Panc1 (cell line): ENCODE measurements around the gene IPO4. TPM values are rescaled to one million over a fixed set of nuclear protein-coding genes. Genes with fewer than 3 reads are reported as not detected.

ENCODE experiments used
- ATAC-seq: fragments of 200-7000 bp; cut with Tn5 transposase; 2 replicates; pipeline ENCODE4 v1.9.1; 2020; ENCODE audit warnings: mild to moderate bottlenecking, moderate library complexity
- BruUV-seq: library from RNA; stranded (reverse); fragments of 400-500 nt; replicated peaks from 2 replicates; lab custom pipeline; 2021; lab: Mats Ljungman, UMichigan
- CTCF ChIA-PET: fragments of 300-600 bp; sonication (Branson Sonifier 250); formaldehyde crosslinking; loops from one replicate; lab custom pipeline; 2022; ENCODE audit warnings: antibody characterized with exemption; lab: Charles Lee
- POLR2A ChIA-PET: fragments of 300-600 bp; sonication (Branson Sonifier 250); formaldehyde crosslinking; loops from one replicate; lab custom pipeline; 2022; ENCODE audit warnings: antibody characterized with exemption; lab: Charles Lee
- DNase-seq: peaks from one replicate; pipeline ENCODE4 v3.0.0-alpha.2; 2010; ENCODE audit warnings: low read depth, low spot score
- H3K27ac ChIP-seq: 2 replicates; pipeline ENCODE4 v1.5.1; 2011; ENCODE audit warnings: mild to moderate bottlenecking, low read length, inconsistent platforms
- H3K27me3 ChIP-seq: fragments of 200-500 bp; sonication (Bioruptor generic); 2 replicates; pipeline ENCODE4 v1.6.0; 2014; ENCODE audit warnings: low read length, inconsistent platforms; ENCODE audit not compliant: control insufficient read depth, insufficient read depth
- H3K36me3 ChIP-seq: fragments of 200-500 bp; sonication (Bioruptor generic); 2 replicates; pipeline ENCODE4 v1.5.1; 2014; ENCODE audit warnings: inconsistent platforms, mild to moderate bottlenecking, low read length, moderate library complexity; ENCODE audit not compliant: control insufficient read depth, insufficient read depth
- H3K4me1 ChIP-seq: 2 replicates; pipeline ENCODE4 v1.5.1; 2011; ENCODE audit warnings: inconsistent platforms, mild to moderate bottlenecking, low read length, moderate library complexity; ENCODE audit not compliant: control insufficient read depth, insufficient read depth
- H3K4me3 ChIP-seq, 2 experiments: 2 replicates each; pipeline ENCODE4 v1.5.1; 2011 to 2012; ENCODE audit warnings: low read depth in 2 of 2, low read length in 2 of 2, mild to moderate bottlenecking in 2 of 2, inconsistent platforms in 1 of 2, moderate library complexity in 1 of 2
- H3K9me3 ChIP-seq: fragments of 200-500 bp; sonication (Bioruptor generic); 2 replicates; pipeline ENCODE4 v1.5.1; 2014; ENCODE audit warnings: low read depth, mild to moderate bottlenecking, inconsistent platforms, low read length, moderate library complexity; ENCODE audit not compliant: control insufficient read depth, insufficient read depth
- SIN3A ChIP-seq: IDR thresholded peaks from 2 replicates; pipeline ENCODE4 v1.6.1; 2012; ENCODE audit warnings: low read depth, mild to moderate bottlenecking, low read length, moderate library complexity, borderline replicate concordance; ENCODE audit not compliant: insufficient read depth
- TCF7L2 ChIP-seq: IDR thresholded peaks from 2 replicates; pipeline ENCODE4 v1.6.1; 2011; ENCODE audit warnings: mild to moderate bottlenecking, low read depth, low read length, inconsistent platforms
- in situ Hi-C: cut with HindIII; loops from 2 replicates; pipeline ENCODE4 v1.10.0; 2016; ENCODE audit warnings: low sequenced_read_pairs, low pct_unique_long_range_greater_than_20kb
- intact Hi-C: fragments of 100-400 bp; cut with micrococcal nuclease; formaldehyde crosslinking; loops from one replicate; pipeline ENCODE4 v1.10.0; 2022; ENCODE audit not compliant: unreplicated experiment
- total RNA-seq: library from RNA; stranded (reverse); gene quantifications from one replicate; pipeline ENCODE4 v1.2.1, GENCODE V29; 2021; ENCODE audit not compliant: unreplicated experiment
- TF ChIP-seq, protein P1 (sequence below): fragments of 450-650 bp; IDR thresholded peaks from 2 replicates; pipeline ENCODE4 v1.5.1; 2017; ENCODE audit warnings: mild to moderate bottlenecking
- TF ChIP-seq, protein P2 (sequence below), 2 experiments: IDR thresholded peaks; 2 replicates each; pipeline ENCODE4 v1.6.1; 2011 to 2012; ENCODE audit warnings: low read depth in 2 of 2, control low read depth in 1 of 2, low read length in 1 of 2, mild to moderate bottlenecking in 1 of 2, moderate library complexity in 1 of 2; ENCODE audit not compliant: insufficient read depth in 1 of 2

IPO4 gene
- total RNA-seq, 1 experiment from 2014 or later, result 103 TPM

DNA sequence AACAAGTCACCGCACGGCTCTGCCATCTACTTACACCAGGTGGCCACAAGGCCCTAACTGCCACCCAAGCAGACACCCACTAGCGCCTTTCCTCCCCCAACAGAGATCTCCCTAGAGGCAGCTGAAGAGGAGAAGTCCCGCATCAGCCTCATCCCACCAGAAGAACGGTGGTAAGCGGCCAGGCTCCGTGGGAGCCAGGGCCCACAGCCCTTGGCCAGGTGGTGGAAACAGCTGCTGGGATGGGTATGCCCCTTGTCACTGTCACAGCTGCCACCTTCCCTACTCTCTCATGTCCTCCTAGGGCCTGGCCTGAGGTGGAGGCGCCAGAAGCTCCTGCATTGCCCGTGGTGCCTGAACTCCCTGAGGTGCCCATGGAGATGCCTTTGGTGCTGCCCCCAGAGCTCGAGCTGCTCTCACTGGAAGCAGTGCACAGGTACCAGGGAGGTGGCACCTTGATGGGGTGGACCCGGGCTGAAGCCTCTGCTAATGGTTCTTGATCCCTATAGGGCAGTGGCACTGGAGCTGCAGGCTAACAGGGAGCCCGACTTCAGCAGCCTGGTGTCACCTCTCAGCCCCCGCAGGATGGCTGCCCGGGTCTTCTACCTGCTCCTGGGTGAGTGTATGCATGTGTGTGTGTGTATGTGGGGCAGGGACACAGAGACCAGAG, 9.2 kb downstream of the IPO4 start:
- ChIA-PET CTCF (no interaction called here), POLR2A (no interaction called here)
- H3K4me3 ChIP-seq, result no peak overlapping the region
- TF ChIP-seq, protein P1, sequence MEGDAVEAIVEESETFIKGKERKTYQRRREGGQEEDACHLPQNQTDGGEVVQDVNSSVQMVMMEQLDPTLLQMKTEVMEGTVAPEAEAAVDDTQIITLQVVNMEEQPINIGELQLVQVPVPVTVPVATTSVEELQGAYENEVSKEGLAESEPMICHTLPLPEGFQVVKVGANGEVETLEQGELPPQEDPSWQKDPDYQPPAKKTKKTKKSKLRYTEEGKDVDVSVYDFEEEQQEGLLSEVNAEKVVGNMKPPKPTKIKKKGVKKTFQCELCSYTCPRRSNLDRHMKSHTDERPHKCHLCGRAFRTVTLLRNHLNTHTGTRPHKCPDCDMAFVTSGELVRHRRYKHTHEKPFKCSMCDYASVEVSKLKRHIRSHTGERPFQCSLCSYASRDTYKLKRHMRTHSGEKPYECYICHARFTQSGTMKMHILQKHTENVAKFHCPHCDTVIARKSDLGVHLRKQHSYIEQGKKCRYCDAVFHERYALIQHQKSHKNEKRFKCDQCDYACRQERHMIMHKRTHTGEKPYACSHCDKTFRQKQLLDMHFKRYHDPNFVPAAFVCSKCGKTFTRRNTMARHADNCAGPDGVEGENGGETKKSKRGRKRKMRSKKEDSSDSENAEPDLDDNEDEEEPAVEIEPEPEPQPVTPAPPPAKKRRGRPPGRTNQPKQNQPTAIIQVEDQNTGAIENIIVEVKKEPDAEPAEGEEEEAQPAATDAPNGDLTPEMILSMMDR, result no peak
- TF ChIP-seq TCF7L2, result no peak
- TF ChIP-seq, protein P2, sequence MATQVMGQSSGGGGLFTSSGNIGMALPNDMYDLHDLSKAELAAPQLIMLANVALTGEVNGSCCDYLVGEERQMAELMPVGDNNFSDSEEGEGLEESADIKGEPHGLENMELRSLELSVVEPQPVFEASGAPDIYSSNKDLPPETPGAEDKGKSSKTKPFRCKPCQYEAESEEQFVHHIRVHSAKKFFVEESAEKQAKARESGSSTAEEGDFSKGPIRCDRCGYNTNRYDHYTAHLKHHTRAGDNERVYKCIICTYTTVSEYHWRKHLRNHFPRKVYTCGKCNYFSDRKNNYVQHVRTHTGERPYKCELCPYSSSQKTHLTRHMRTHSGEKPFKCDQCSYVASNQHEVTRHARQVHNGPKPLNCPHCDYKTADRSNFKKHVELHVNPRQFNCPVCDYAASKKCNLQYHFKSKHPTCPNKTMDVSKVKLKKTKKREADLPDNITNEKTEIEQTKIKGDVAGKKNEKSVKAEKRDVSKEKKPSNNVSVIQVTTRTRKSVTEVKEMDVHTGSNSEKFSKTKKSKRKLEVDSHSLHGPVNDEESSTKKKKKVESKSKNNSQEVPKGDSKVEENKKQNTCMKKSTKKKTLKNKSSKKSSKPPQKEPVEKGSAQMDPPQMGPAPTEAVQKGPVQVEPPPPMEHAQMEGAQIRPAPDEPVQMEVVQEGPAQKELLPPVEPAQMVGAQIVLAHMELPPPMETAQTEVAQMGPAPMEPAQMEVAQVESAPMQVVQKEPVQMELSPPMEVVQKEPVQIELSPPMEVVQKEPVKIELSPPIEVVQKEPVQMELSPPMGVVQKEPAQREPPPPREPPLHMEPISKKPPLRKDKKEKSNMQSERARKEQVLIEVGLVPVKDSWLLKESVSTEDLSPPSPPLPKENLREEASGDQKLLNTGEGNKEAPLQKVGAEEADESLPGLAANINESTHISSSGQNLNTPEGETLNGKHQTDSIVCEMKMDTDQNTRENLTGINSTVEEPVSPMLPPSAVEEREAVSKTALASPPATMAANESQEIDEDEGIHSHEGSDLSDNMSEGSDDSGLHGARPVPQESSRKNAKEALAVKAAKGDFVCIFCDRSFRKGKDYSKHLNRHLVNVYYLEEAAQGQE (IDR thresholded peaks at IDR 0.05; ENCODE audit: insufficient read depth in 1 of 2, low read depth in 2 of 2, low read length in 1 of 2), result no peak
- intact Hi-C loops, result no loop called here
- no peaks in the 10 kb centered on the region for H3K27me3 ChIP-seq
- no peaks in the 10 kb centered on the region; the same call in 1 of the 2 replicates for H3K4me1 ChIP-seq
- in situ Hi-C loops, result no loop called here
- no TSS peak for BruUV-seq
- DNase-seq, result no peak
- ATAC-seq, result no peak; the same call in 1 of the 2 replicates
- H3K27ac ChIP-seq, result no peak overlapping the region
- H3K9me3 ChIP-seq, result no peaks in the 10 kb centered on the region
- no peaks in the 10 kb centered on the region for H3K36me3 ChIP-seq

DNA sequence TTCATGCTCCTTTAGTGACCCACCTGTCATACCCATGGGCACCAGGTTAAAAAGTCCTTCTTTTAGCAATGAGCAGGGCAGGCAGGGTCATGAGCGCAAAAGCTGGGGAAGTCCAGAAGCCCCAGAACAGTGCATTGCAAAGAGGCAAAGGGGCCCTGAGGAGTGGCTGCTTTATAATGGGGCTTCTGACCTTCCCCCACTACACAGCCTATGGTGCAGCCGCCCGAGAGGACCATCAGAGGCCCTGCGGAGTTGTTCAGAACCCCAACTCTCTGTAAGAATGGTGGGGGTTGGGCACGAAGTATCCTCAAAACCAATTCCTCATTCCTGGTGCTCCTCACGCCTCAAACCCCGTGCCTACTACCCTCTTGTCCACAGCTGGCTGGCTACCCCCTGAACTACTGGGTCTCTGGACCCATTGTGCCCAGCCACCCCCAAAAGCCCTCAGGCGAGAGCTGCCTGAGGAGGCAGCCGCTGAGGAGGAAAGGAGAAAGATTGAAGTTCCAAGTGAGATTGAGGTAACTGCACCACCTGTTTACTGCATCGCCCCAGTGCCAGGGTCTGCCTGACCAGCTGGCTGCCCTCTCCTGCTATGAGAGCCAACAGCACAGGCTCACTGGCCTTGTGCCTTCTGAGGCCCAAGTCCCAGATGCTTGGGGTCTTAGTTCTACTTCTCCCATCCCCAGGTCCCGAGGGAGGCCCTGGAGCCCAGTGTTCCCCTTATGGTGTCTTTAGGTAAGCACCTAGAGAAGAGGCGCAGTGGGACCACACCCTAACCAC, 10.0 kb downstream of the IPO4 start:
- H3K36me3 ChIP-seq, result no peaks in the 10 kb centered on the region
- H3K27ac ChIP-seq, result no peak overlapping the region
- BruUV-seq, result no TSS peak
- intact Hi-C loops (no loop called here), in situ Hi-C loops (no loop called here)
- TF ChIP-seq SIN3A, result no peak
- TF ChIP-seq, protein P1, result no peak
- H3K4me1 ChIP-seq, result no peaks in the 10 kb centered on the region; the same call in 1 of the 2 replicates
- DNase-seq, result no peak
- POLR2A ChIA-PET, result no interaction called here
- CTCF ChIA-PET, result no interaction called here
- H3K9me3 ChIP-seq, result no peaks in the 10 kb centered on the region
- H3K27me3 ChIP-seq, result no peaks in the 10 kb centered on the region
- H3K4me3 ChIP-seq, result no peak overlapping the region
- ATAC-seq, result no peak
